Middle frontal gyrus (tissue), 1 donor: ENCODE data around the gene CTNNA2.

Experiments
- DNase-seq: peaks from one replicate; pipeline ENCODE4 v3.0.0-alpha.2; 2015; ENCODE audit warnings: low spot score; ENCODE audit errors: extremely low spot score

The CTNNA2 gene

GRCh38 chr2:79850912-79851311, 338.1 kb downstream of the CTNNA2 start:
- DNase-seq: no peak

- DNase-seq: no peak
Observed at GRCh38 chr2:79855264-79856006, 342.6 kb downstream of the CTNNA2 start.

GRCh38 chr2:79857888-79858287, 345.0 kb downstream of the CTNNA2 start:
- DNase-seq: no peak

- peak; percentile 27 for DNase-seq
Observed at GRCh38 chr2:79860228-79861058, 347.6 kb downstream of the CTNNA2 start.

GRCh38 chr2:79861059-79861374, 348.2 kb downstream of the CTNNA2 start:
- no peak for DNase-seq

- no peak for DNase-seq
Observed at GRCh38 chr2:79862756-79863155, 349.9 kb downstream of the CTNNA2 start.

GRCh38 chr2:79872656-79873055, 359.8 kb downstream of the CTNNA2 start:
- no peak for DNase-seq

- no peak for DNase-seq
Observed at GRCh38 chr2:79874015-79874414, 361.2 kb downstream of the CTNNA2 start.

GRCh38 chr2:79876430-79876829, 363.6 kb downstream of the CTNNA2 start:
- DNase-seq: no peak

- DNase-seq: no peak
Observed at GRCh38 chr2:79882548-79882947, 369.7 kb downstream of the CTNNA2 start.

GRCh38 chr2:79887747-79888374, 375.0 kb downstream of the CTNNA2 start:
- peak; percentile 65 for DNase-seq

GRCh38 chr2:79892123-79892522, 379.3 kb downstream of the CTNNA2 start:
- no peak for DNase-seq

GRCh38 chr2:79899196-79899595, 386.3 kb downstream of the CTNNA2 start:
- DNase-seq: no peak

- no peak for DNase-seq
Observed at GRCh38 chr2:79901161-79901560, 388.3 kb downstream of the CTNNA2 start.

- DNase-seq: no peak
Observed at GRCh38 chr2:79903222-79904000, 390.6 kb downstream of the CTNNA2 start.

GRCh38 chr2:79906139-79906890, 393.5 kb downstream of the CTNNA2 start:
- DNase-seq: no peak

- no peak for DNase-seq
Observed at GRCh38 chr2:79909521-79909920, 396.7 kb downstream of the CTNNA2 start.

GRCh38 chr2:79910643-79911042, 397.8 kb downstream of the CTNNA2 start:
- no peak for DNase-seq

- no peak for DNase-seq
Observed at GRCh38 chr2:79915455-79915854, 402.6 kb downstream of the CTNNA2 start.

- DNase-seq: no peak
Observed at GRCh38 chr2:79916285-79916684, 403.4 kb downstream of the CTNNA2 start.
